Measurements from ENCODE around the gene GMPPB.

Gene GMPPB

DNA sequence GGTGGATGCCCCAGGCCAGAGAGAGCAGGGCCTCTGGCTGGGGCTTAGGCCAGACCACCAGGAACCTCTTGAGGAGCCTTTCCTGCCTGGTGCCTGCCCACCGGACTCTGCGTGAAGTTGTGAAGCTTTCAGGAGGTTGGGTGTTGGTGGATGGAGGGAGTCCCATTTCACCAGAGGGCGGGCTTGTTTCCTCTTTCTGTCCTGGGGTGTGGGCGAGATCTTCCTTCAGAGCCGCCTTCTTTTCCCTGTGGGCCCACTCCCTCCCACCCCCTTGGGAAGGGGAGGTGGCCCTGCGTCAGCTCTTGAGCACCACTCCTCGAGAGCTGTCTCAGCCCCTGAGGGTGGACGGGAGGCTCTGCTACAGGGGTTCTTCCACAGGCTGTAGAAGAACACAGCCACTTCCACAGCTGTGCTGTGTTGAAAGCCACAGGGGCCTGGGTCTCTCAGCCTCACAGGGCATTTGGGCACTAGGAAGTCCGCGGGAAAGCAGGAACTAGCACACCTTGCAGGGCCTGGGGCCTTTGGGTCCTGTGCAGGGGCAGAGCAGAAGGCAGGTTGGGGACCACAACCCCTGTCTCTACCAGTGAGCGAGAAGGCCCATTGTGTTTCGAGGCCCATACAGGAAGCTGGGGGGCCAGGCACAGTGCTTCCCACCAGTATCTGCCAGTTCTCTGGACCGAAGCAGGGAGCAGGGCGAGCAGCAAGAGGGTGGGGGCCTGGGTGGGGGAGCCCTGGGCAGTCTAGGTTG is 6.4 kb downstream of the GMPPB start:
- no peak overlapping the region for H3K4me3 ChIP-seq (ENCODE audit: low read length)
- H3K4me2 ChIP-seq (ENCODE audit: low read depth, low read length): no peak overlapping the region
- no peak overlapping the region for H2AFZ ChIP-seq (ENCODE audit: low read length)
- no peak overlapping the region for H3K9ac ChIP-seq (ENCODE audit: low read length)
- H4K20me1 ChIP-seq (ENCODE audit: insufficient read depth, low read length): no peaks in the 10 kb centered on the region
- no peaks in the 10 kb centered on the region for H3F3A ChIP-seq (ENCODE audit: insufficient read depth, low read length)
- peaks cover 15% of the 10 kb centered on the region for H3K79me2 ChIP-seq (ENCODE audit: low read length)
- TF ChIP-seq, protein P1, sequence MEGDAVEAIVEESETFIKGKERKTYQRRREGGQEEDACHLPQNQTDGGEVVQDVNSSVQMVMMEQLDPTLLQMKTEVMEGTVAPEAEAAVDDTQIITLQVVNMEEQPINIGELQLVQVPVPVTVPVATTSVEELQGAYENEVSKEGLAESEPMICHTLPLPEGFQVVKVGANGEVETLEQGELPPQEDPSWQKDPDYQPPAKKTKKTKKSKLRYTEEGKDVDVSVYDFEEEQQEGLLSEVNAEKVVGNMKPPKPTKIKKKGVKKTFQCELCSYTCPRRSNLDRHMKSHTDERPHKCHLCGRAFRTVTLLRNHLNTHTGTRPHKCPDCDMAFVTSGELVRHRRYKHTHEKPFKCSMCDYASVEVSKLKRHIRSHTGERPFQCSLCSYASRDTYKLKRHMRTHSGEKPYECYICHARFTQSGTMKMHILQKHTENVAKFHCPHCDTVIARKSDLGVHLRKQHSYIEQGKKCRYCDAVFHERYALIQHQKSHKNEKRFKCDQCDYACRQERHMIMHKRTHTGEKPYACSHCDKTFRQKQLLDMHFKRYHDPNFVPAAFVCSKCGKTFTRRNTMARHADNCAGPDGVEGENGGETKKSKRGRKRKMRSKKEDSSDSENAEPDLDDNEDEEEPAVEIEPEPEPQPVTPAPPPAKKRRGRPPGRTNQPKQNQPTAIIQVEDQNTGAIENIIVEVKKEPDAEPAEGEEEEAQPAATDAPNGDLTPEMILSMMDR (IDR thresholded peaks at IDR 0.05; ENCODE audit: low read length): no peak
- no peak for TF ChIP-seq EZH2phosphoT487 (IDR thresholded peaks at IDR 0.05; ENCODE audit: low read length)
- TF ChIP-seq EZH2 (optimal IDR thresholded peaks at IDR 0.05; ENCODE audit: low read depth, low read length): no peak
- H3K36me3 ChIP-seq (replicated peaks; ENCODE audit: insufficient read depth, low read length): no peaks in the 10 kb centered on the region
- DNase-seq: no peak
- no peaks in the 10 kb centered on the region for H3K9me2 ChIP-seq (replicated peaks; ENCODE audit: insufficient read depth, low read length)
- 0 out of 2 replicates have a peak, but pooled peaks cover under 1% of the 10 kb centered on the region for H3K4me1 ChIP-seq (ENCODE audit: low read length)
- H3K9me3 ChIP-seq (replicated peaks; ENCODE audit: insufficient read depth, low read length): no peaks in the 10 kb centered on the region
- no peak overlapping the region for H3K27ac ChIP-seq (ENCODE audit: low read length)
- no peaks in the 10 kb centered on the region for H3K27me3 ChIP-seq (replicated peaks; ENCODE audit: insufficient read depth, low read length)

DNA sequence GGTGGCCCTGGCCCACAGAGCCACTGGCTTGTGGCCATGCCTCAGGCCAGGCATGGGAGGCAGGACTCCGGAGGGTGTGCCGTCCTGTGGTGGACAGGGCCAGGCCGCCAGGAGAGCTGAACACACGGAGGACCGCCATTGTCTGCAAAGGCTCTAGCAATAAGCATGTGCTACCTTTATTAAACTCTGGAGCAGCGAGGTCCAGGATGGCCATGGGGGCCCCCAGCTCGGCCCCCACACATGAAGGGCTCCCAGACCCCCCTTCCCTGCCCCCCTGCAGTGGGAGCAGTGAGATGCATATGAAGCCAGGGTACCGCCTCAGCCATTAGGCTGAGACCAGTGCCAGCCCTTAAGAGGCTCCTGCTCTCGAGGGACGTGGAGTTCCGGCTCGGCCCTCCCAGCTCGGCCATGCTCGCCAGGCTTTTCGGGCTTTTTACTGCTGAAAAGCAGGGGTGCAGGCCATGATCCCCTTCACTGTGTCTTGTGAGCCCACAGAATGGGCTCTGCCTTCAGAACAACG is 7.0 kb downstream of the GMPPB start:
- Histone ChIP-seq H3K4me1 (ENCODE audit: low read length) (no peaks in the 10 kb centered on the region), H2AFZ (ENCODE audit: low read length) (no peak overlapping the region), H3K27me3 (replicated peaks; ENCODE audit: insufficient read depth, low read length) (no peaks in the 10 kb centered on the region), H3K79me2 (ENCODE audit: low read length) (peaks cover 9% of the 10 kb centered on the region), H3F3A (ENCODE audit: insufficient read depth, low read length) (no peaks in the 10 kb centered on the region), H3K9ac (ENCODE audit: low read length) (no peak overlapping the region), H3K9me2 (replicated peaks; ENCODE audit: insufficient read depth, low read length) (no peaks in the 10 kb centered on the region), H3K4me3 (ENCODE audit: low read length) (no peak overlapping the region), H3K36me3 (replicated peaks; ENCODE audit: insufficient read depth, low read length) (no peaks in the 10 kb centered on the region), H4K20me1 (ENCODE audit: insufficient read depth, low read length) (no peaks in the 10 kb centered on the region), H3K27ac (ENCODE audit: low read length) (no peak overlapping the region), H3K9me3 (replicated peaks; ENCODE audit: insufficient read depth, low read length) (no peaks in the 10 kb centered on the region), H3K4me2 (ENCODE audit: low read depth, low read length) (no peak overlapping the region)
- no peak for DNase-seq
- TF ChIP-seq, protein P1 (IDR thresholded peaks at IDR 0.05; ENCODE audit: low read length): no peak
- TF ChIP-seq EZH2 (optimal IDR thresholded peaks at IDR 0.05; ENCODE audit: low read depth, low read length) (no peak), EZH2phosphoT487 (IDR thresholded peaks at IDR 0.05; ENCODE audit: low read length) (no peak)

DNA sequence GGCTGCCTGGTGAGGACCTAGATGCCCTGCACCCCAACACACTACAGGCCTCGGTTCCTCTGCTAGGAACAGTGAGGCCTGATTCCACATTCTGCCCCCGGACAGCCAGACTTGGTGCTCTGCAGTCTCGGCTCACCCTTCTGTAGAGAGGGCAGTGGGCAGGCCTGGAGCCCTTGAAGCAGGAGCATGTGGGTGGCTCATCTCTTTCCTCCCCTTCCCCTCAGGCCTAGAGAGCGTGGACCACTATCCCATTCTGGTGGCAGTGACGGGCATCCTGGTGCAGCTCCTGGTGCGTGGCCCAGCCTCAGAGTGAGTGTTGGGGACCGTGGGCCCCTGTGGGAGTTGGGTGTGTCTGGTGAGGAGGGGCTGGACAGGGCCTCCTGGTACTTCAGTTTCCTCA is 7.6 kb downstream of the GMPPB start:
- no peak overlapping the region for H3K9ac ChIP-seq (ENCODE audit: low read length)
- TF ChIP-seq, protein P1 (IDR thresholded peaks at IDR 0.05; ENCODE audit: low read length): no peak
- TF ChIP-seq EZH2 (optimal IDR thresholded peaks at IDR 0.05; ENCODE audit: low read depth, low read length): no peak
- H3K79me2 ChIP-seq (ENCODE audit: low read length): peaks cover 3% of the 10 kb centered on the region; the same call in 1 of the 2 replicates
- H4K20me1 ChIP-seq (ENCODE audit: insufficient read depth, low read length): no peaks in the 10 kb centered on the region
- no peaks in the 10 kb centered on the region for H3K36me3 ChIP-seq (replicated peaks; ENCODE audit: insufficient read depth, low read length)
- no peaks in the 10 kb centered on the region for H3F3A ChIP-seq (ENCODE audit: insufficient read depth, low read length)
- H2AFZ ChIP-seq (ENCODE audit: low read length): no peak overlapping the region
- H3K4me1 ChIP-seq (ENCODE audit: low read length): no peaks in the 10 kb centered on the region
- no peaks in the 10 kb centered on the region for H3K9me2 ChIP-seq (replicated peaks; ENCODE audit: insufficient read depth, low read length)
- H3K9me3 ChIP-seq (replicated peaks; ENCODE audit: insufficient read depth, low read length): no peaks in the 10 kb centered on the region
- no peak overlapping the region for H3K27ac ChIP-seq (ENCODE audit: low read length)
- no peak overlapping the region for H3K4me2 ChIP-seq (ENCODE audit: low read depth, low read length)
- H3K4me3 ChIP-seq (ENCODE audit: low read length): no peak overlapping the region
- no peaks in the 10 kb centered on the region for H3K27me3 ChIP-seq (replicated peaks; ENCODE audit: insufficient read depth, low read length)
- DNase-seq: no peak

Measured in MM.1S (cell line).